ENCODE data around the gene CENPU. TPM values are rescaled to one million over a fixed set of nuclear protein-coding genes. Genes with fewer than 3 reads are reported as not detected.

CENPU gene
- total and polyA plus RNA-seq, 2 of the 8 experiments (the other 6 are each of a cell fraction or from before 2014, with no cell fraction given) = 32.1 to 122 TPM

DNA sequence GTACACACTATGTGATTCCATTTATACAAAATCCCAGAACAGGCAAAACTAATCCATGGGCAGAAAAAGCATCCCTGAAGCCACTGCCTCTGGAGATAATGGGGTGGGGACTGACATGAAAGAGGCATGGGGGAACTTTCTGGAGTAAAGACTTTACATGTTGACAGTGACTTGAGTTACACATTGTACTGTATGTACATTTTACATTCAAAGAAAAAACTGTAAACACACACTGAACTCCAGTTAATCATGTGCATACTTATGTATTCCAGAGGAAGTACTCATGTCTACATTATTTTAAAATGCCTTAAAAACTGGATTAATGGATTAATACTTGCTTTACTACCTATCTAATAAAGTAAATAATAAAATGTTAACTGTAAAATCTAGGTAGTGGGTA, 21.6 kb downstream of the CENPU start:
- no peak overlapping the region for H4K8ac ChIP-seq (ENCODE audit: extremely low read depth, insufficient read depth, low read length)
- FAIRE-seq (no peak), DNase-seq (ENCODE audit: low read depth in 1 of 2, low spot score in 2 of 2) (no peak)
- no peaks in the 10 kb centered on the region for H3K4me1 ChIP-seq (replicated peaks in 1 of 4; ENCODE audit: control insufficient read depth in 3 of 4, insufficient read depth in 4 of 4, low read length in 3 of 4)
- no peak for TF ChIP-seq CBX8 (IDR thresholded peaks at IDR 0.05; ENCODE audit: borderline replicate concordance, low read depth, low read length)
- no peak for TF ChIP-seq CTBP2 (IDR thresholded peaks at IDR 0.05; ENCODE audit: borderline replicate concordance, insufficient read depth, insufficient read length, low read length)
- TF ChIP-seq TBP (IDR thresholded peaks at IDR 0.05; ENCODE audit: low read depth, low read length) = no peak
- no peak for TF ChIP-seq TAF7 (optimal IDR thresholded peaks at IDR 0.05; ENCODE audit: borderline replicate concordance, low read depth, low read length)
- no peak for TF ChIP-seq EGR1 (IDR thresholded peaks at IDR 0.05; ENCODE audit: borderline replicate concordance, low read depth, low read length)
- TF ChIP-seq HDAC6 (IDR thresholded peaks at IDR 0.05; ENCODE audit: low read depth, low read length) = no peak
- TF ChIP-seq, protein P1, sequence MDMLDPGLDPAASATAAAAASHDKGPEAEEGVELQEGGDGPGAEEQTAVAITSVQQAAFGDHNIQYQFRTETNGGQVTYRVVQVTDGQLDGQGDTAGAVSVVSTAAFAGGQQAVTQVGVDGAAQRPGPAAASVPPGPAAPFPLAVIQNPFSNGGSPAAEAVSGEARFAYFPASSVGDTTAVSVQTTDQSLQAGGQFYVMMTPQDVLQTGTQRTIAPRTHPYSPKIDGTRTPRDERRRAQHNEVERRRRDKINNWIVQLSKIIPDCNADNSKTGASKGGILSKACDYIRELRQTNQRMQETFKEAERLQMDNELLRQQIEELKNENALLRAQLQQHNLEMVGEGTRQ (IDR thresholded peaks at IDR 0.05; ENCODE audit: low read length) = no peak
- no peak for TF ChIP-seq RAD21 (IDR thresholded peaks at IDR 0.05 in 1 of 2, conservative IDR thresholded peaks at IDR 0.05 in 1 of 2; ENCODE audit: low read depth in 2 of 2, low read length in 2 of 2)
- TF ChIP-seq BCL11A (IDR thresholded peaks at IDR 0.05; ENCODE audit: low read depth in 2 of 2, low read length in 2 of 2) = no peak
- TF ChIP-seq SUZ12 (IDR thresholded peaks at IDR 0.05; ENCODE audit: low read length) = no peak
- TF ChIP-seq CHD1 (IDR thresholded peaks at IDR 0.05; ENCODE audit: low read depth, low read length) = no peak
- TF ChIP-seq FOSL1 (IDR thresholded peaks at IDR 0.05; ENCODE audit: insufficient read depth, low read depth, low read length) = no peak
- no peak for TF ChIP-seq ASH2L (IDR thresholded peaks at IDR 0.05; ENCODE audit: low read length)
- no peak overlapping the region for H4K5ac ChIP-seq (ENCODE audit: insufficient read length, low read depth, low read length)
- no peak overlapping the region for H2AK5ac ChIP-seq (ENCODE audit: low read depth, low read length)
- H2BK12ac ChIP-seq (ENCODE audit: low read depth, low read length) = no peak overlapping the region
- H2BK20ac ChIP-seq (ENCODE audit: low read length) = no peak overlapping the region
- H3K23ac ChIP-seq (ENCODE audit: insufficient read length) = no peak overlapping the region
- H3K4me2 ChIP-seq (ENCODE audit: insufficient read depth in 1 of 2, low read depth in 2 of 2, low read length in 2 of 2) = no peak overlapping the region
- no peak overlapping the region for H3K4ac ChIP-seq (replicated peaks; ENCODE audit: insufficient read length, low read depth, low read length)
- no peak overlapping the region for H2BK15ac ChIP-seq (ENCODE audit: low read length)
- H3K23me2 ChIP-seq (ENCODE audit: low read depth, low read length) = no peaks in the 10 kb centered on the region
- no peak overlapping the region for H3K18ac ChIP-seq (ENCODE audit: extremely low read depth, low read length)
- no peaks in the 10 kb centered on the region for H3K27me3 ChIP-seq (replicated peaks in 1 of 4; ENCODE audit: control insufficient read depth in 3 of 4, extremely low read depth in 1 of 4, insufficient read depth in 3 of 4, low read length in 3 of 4)
- H3K79me1 ChIP-seq (ENCODE audit: low read depth, low read length) = peaks cover 4% of the 10 kb centered on the region; the same call in 1 of the 2 replicates
- H3K36me3 ChIP-seq (ENCODE audit: control insufficient read depth in 2 of 4, insufficient read depth in 4 of 4, low read length in 3 of 4) = peaks cover 11 to 85% (median 51%) of the 10 kb centered on the region in 4 experiments
- H2BK120ac ChIP-seq (replicated peaks; ENCODE audit: low read depth, low read length) = no peak overlapping the region
- H3K27ac ChIP-seq (ENCODE audit: low read depth, low read length) = no peak overlapping the region
- no peak overlapping the region for H3K4me3 ChIP-seq (ENCODE audit: extremely low read depth in 1 of 4, insufficient read depth in 2 of 4, low read depth in 3 of 4, low read length in 4 of 4)
- no peak overlapping the region for H2AFZ ChIP-seq (ENCODE audit: low read length)
- peaks cover 0 to 20% of the 10 kb centered on the region in 2 experiments; a peak in 2 of 4 replicates for H3K79me2 ChIP-seq (ENCODE audit: control insufficient read depth in 1 of 2, insufficient read depth in 2 of 2, low read length in 2 of 2)
- no peaks in the 10 kb centered on the region for H3K9me3 ChIP-seq (ENCODE audit: insufficient read depth in 2 of 2, low read depth in 1 of 2, low read length in 1 of 2)
- CTCF ChIA-PET (ENCODE audit: partially characterized antibody) = no interaction called here
- no peak overlapping the region for H3K9ac ChIP-seq (replicated peaks in 1 of 4; ENCODE audit: extremely low read depth in 1 of 4, low read depth in 3 of 4, low read length in 3 of 4)
- no peak overlapping the region for H2BK5ac ChIP-seq (ENCODE audit: low read depth, low read length)
- POLR2A ChIA-PET (ENCODE audit: partially characterized antibody) = interaction anchor here (0.6 kb wide), 1 partner anchor 9 kb away, joined by 3 read pairs; no protein-coding TSS in a partner anchor
- H4K20me1 ChIP-seq (replicated peaks in 1 of 2; ENCODE audit: control insufficient read depth in 1 of 2, insufficient read depth in 2 of 2, low read length in 2 of 2) = peaks cover 0 to 5% of the 10 kb centered on the region in 2 experiments
- no peak overlapping the region for H4K91ac ChIP-seq (replicated peaks; ENCODE audit: insufficient read length, low read length)
- no peak overlapping the region for H3K56ac ChIP-seq (replicated peaks; ENCODE audit: insufficient read length, low read depth, low read length)
- H3K14ac ChIP-seq (ENCODE audit: insufficient read length) = no peak overlapping the region

Measured in H1 (cell line).